ENCODE results near the gene DEPDC5. TPM values are rescaled to one million over a fixed set of nuclear protein-coding genes. Genes with fewer than 3 reads are reported as not detected.
"Not testable (repeated sequence)": the region's sequence is repeated elsewhere in the genome, so short reads cannot be mapped to it uniquely, and the experiment has no call there.

DEPDC5 gene
- total RNA-seq, 3 donors from 2014 or later, result 48.7 to 53.1 (median 49.5) TPM

GRCh38 chr22:31754813-31755212 is 994 bp downstream of the DEPDC5 start:
- TF ChIP-seq, protein P1, sequence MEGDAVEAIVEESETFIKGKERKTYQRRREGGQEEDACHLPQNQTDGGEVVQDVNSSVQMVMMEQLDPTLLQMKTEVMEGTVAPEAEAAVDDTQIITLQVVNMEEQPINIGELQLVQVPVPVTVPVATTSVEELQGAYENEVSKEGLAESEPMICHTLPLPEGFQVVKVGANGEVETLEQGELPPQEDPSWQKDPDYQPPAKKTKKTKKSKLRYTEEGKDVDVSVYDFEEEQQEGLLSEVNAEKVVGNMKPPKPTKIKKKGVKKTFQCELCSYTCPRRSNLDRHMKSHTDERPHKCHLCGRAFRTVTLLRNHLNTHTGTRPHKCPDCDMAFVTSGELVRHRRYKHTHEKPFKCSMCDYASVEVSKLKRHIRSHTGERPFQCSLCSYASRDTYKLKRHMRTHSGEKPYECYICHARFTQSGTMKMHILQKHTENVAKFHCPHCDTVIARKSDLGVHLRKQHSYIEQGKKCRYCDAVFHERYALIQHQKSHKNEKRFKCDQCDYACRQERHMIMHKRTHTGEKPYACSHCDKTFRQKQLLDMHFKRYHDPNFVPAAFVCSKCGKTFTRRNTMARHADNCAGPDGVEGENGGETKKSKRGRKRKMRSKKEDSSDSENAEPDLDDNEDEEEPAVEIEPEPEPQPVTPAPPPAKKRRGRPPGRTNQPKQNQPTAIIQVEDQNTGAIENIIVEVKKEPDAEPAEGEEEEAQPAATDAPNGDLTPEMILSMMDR (IDR thresholded peaks at IDR 0.05), result no peak
- H3K4me3 ChIP-seq, result no peak overlapping the region
- H3K36me3 ChIP-seq (ENCODE audit: low read depth), result no peaks in the 10 kb centered on the region
- no peaks in the 10 kb centered on the region for H3K9me3 ChIP-seq
- intact Hi-C loops (cut with DNase I, micrococcal nuclease), result loop anchor here in 1 of 2 donors (10.0 kb wide), 1 partner anchor 190 kb away; the partner anchor contains the start of gene YWHAH
- DNase-seq, result no peak
- ATAC-seq, result no peak
- peaks cover 15% of the 10 kb centered on the region for H3K4me1 ChIP-seq (ENCODE audit: low read depth)

- Histone ChIP-seq H3K36me3 (ENCODE audit: low read depth) (no peaks in the 10 kb centered on the region), H3K4me3 (no peak overlapping the region), H3K4me1 (ENCODE audit: low read depth) (peaks cover 9% of the 10 kb centered on the region), H3K9me3 (no peaks in the 10 kb centered on the region)
- intact Hi-C loops (cut with DNase I, micrococcal nuclease), result loop anchor here in 1 of 2 donors (10.0 kb wide), 1 partner anchor 188 kb away; the partner anchor contains the start of gene YWHAH
- no peak for DNase-seq
- TF ChIP-seq, protein P1 (IDR thresholded peaks at IDR 0.05), result no peak
- no peak for ATAC-seq
Observed at GRCh38 chr22:31757265-31757664, 3.4 kb downstream of the DEPDC5 start.

DNA sequence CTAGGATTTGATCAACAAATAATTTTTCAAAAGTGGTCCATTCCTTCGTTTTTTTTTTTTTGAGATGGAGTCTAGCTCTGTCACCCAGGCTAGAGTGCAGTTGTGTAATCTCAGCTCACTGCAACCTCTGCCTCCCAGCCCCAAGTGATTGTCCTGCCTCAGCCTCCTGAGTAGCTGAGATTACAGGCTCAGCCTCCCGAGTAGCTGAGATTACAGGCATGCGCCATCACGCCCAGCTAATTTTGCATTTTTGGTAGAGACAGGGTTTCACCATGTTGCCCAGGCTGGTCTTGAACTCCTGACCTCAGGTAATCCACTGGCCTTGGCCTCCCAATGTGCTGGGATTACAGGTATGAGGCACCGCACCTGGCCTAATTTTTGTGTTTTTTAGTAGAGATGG is 5.0 kb downstream of the DEPDC5 start:
- intact Hi-C loops (cut with DNase I, micrococcal nuclease), result loop anchor here in 1 of 2 donors (10.0 kb wide), 1 partner anchor 186 kb away; the partner anchor contains the start of gene YWHAH
- not testable (repeated sequence) for H3K9me3 ChIP-seq; H3K36me3 ChIP-seq (ENCODE audit: low read depth); ATAC-seq; H3K4me1 ChIP-seq (ENCODE audit: low read depth); DNase-seq; H3K4me3 ChIP-seq

DNA sequence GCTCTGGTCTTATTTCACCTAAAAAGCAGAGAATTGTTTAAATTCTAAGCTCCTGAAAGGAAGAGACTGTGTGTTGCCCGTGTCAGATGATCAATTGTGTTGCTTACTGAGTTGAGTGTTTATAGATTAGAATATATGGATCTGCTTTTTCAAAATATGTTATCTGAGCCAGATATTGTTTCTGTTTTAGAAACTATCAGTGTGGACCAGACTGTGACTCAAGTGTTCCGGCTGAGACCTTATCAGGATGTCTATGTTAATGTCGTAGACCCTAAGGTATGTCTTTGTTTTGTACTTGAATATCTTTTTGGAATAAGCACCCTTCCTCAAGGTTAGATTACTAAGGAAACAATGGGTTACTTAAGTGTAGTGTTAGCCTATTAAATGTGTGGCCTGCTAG is 11.0 kb downstream of the DEPDC5 start:
- ATAC-seq (no peak), DNase-seq (no peak)
- no peaks in the 10 kb centered on the region for H3K9me3 ChIP-seq
- peaks cover 4% of the 10 kb centered on the region for H3K36me3 ChIP-seq (ENCODE audit: low read depth)
- intact Hi-C loops (cut with DNase I, micrococcal nuclease), result no loop called here
- H3K4me1 ChIP-seq (ENCODE audit: low read depth), result no peaks in the 10 kb centered on the region
- H3K4me3 ChIP-seq, result no peak overlapping the region
- TF ChIP-seq, protein P1 (IDR thresholded peaks at IDR 0.05), result no peak

GRCh38 chr22:31768422-31769059 is 14.7 kb downstream of the DEPDC5 start:
- TF ChIP-seq, protein P1 (IDR thresholded peaks at IDR 0.05), result no peak
- no peaks in the 10 kb centered on the region for H3K9me3 ChIP-seq
- DNase-seq (no peak), ATAC-seq (no peak)
- H3K36me3 ChIP-seq (ENCODE audit: low read depth), result no peaks in the 10 kb centered on the region
- H3K4me1 ChIP-seq (ENCODE audit: low read depth), result no peaks in the 10 kb centered on the region
- intact Hi-C loops (cut with DNase I, micrococcal nuclease), result no loop called here
- H3K4me3 ChIP-seq, result no peak overlapping the region

GRCh38 chr22:31773416-31773815 is 19.6 kb downstream of the DEPDC5 start:
- DNase-seq, result no peak

More at GRCh38 chr22:31773416-31773815, 19.6 kb downstream of the DEPDC5 start:
- intact Hi-C loops (cut with DNase I, micrococcal nuclease), result no loop called here
- Histone ChIP-seq H3K36me3 (ENCODE audit: low read depth) (peaks cover 7% of the 10 kb centered on the region), H3K4me1 (ENCODE audit: low read depth) (no peaks in the 10 kb centered on the region), H3K4me3 (no peak overlapping the region), H3K9me3 (no peaks in the 10 kb centered on the region)
- TF ChIP-seq, protein P1 (IDR thresholded peaks at IDR 0.05), result no peak
- no peak for ATAC-seq
